ENCODE results near the gene SF3A2. TPM values are rescaled to one million over a fixed set of nuclear protein-coding genes. Genes with fewer than 3 reads are reported as not detected.

Gene SF3A2
- total and polyA plus RNA-seq, 9 donors: 23.8 to 89.9 (median 73.6) TPM

DNA sequence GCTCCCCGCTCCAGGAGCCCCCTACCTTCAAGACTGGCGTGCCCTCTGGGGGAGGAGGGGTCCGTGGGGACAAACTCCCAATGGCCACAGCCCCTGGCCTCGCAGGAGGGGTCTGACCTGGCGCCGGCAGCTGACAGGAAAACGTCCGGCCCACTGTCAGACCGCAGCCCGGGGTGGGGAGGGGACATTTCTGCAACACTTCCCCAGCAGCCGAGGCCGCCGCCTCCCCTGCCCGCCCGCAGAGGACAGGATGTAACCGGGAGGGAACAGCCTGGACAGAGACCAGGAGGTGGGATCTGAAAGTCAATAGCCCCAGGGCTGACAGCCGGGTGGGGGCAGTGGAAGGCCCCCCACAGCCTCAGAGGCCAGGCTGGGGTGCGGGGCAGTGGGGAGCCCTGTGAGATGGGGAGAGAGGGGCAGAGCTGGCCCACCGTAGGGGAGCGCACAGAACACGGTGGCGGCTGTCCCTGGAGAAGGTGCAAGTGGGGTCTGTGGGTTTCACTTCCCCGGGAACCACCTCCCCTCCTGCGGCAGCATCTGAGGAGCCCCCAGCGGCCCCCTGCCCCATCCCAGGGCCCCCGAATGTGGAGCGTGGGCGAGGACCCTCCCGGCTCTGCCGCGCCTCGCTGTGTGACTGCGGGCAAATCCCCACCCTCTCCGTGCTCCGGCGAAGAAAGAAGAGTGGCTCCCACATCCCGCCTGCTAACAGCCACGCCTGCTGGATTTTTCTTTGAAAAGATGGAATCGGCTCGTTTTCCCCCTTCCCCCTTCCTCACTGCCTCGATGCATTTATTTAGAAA is 45.6 kb downstream of the SF3A2 start, which contains the start of gene PEAK3:
PEAK3 (minus strand) TSS at position 114 of the 800 bp plus-strand sequence. CDS start 1,244 bp downstream, outside the sequence.
- Histone ChIP-seq H3K4me1 (ENCODE audit: control insufficient read depth, insufficient read depth, low read length) (peaks cover 11% of the 10 kb centered on the region), H3K9me3 (replicated peaks; ENCODE audit: control insufficient read depth, low read depth, low read length) (no peaks in the 10 kb centered on the region), H3K36me3 (ENCODE audit: control insufficient read depth, insufficient read depth, low read length) (no peaks in the 10 kb centered on the region), H3K4me3 (ENCODE audit: low read length) (peak within 1 kb of the TSS; percentile 14), H3K27ac (ENCODE audit: low read length) (no peak within 1 kb of the TSS), H3K27me3 (ENCODE audit: control insufficient read depth, insufficient read depth, low read length) (peaks cover 37% of the 10 kb centered on the region)
- peak; percentile 76 for DNase-seq
- under 1% methylated on average over 22 of the region's 41 CpGs for WGBS (ENCODE audit: insufficient coverage)

DNA sequence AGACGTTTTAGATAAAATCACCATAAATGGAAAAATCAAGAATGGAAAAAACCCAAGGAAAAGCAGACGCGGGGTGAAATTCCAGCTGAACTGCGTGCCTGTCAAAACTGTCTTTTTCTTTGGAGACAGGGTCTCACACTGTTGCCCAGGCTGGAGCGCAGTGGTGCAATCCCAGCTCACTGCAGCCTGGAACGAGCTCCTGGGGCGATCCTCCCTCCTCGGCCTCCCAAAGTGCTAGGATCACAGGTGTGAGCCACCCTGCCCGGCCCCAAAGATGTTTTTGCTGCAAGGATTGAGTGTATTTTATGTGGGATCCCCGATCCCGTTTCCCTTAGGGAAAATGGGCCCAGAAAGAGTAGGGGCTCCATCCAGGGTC is 46.2 kb downstream of the SF3A2 start:
- Histone ChIP-seq H3K4me1 (ENCODE audit: control insufficient read depth, insufficient read depth, low read length) (peaks cover 11% of the 10 kb centered on the region), H3K36me3 (ENCODE audit: control insufficient read depth, insufficient read depth, low read length) (no peaks in the 10 kb centered on the region), H3K4me3 (ENCODE audit: low read length) (no peak overlapping the region), H3K9me3 (replicated peaks; ENCODE audit: control insufficient read depth, low read depth, low read length) (no peaks in the 10 kb centered on the region), H3K27ac (ENCODE audit: low read length) (no peak overlapping the region), H3K27me3 (ENCODE audit: control insufficient read depth, insufficient read depth, low read length) (peaks cover 43% of the 10 kb centered on the region)
- DNase-seq: no peak
- WGBS (ENCODE audit: insufficient coverage): 53% methylated on average over 10 of the region's 11 CpGs

DNA sequence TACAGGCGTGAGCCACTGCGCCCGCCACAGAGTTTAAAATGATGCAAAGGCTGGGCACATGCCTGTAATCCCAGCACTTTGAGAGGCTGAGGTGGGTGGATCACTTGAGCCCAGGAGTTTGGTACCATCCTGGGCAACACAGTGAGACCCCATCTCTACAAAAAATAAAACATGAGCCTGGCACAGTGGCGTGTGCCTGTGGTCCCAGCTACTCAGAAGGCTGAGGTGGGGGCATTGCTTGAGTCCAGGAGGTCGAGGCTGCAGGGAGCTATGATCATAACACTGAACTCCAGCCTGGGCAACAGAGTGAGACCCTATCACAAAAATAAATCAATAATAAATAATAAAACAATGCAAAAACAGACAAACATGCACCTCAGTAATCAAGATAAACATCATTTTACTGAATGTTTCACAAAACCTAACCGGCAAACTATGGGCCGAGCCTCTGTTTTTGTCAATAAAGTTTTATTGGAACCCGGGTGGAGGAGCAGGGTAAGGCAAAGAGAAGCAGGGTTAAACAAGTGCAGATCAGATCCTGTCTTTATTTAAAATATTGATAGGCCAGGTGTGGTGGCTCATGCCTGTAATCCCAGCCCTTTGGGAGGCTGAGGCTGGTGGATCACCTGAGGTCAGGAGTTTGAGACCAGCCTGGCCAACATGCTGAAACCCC is 47.3 kb downstream of the SF3A2 start:
- WGBS (ENCODE audit: insufficient coverage): no CpG with 5 or more reads among the region's 8 CpGs
- DNase-seq: no peak
- peaks cover 54% of the 10 kb centered on the region for H3K27me3 ChIP-seq (ENCODE audit: control insufficient read depth, insufficient read depth, low read length)

DNA sequence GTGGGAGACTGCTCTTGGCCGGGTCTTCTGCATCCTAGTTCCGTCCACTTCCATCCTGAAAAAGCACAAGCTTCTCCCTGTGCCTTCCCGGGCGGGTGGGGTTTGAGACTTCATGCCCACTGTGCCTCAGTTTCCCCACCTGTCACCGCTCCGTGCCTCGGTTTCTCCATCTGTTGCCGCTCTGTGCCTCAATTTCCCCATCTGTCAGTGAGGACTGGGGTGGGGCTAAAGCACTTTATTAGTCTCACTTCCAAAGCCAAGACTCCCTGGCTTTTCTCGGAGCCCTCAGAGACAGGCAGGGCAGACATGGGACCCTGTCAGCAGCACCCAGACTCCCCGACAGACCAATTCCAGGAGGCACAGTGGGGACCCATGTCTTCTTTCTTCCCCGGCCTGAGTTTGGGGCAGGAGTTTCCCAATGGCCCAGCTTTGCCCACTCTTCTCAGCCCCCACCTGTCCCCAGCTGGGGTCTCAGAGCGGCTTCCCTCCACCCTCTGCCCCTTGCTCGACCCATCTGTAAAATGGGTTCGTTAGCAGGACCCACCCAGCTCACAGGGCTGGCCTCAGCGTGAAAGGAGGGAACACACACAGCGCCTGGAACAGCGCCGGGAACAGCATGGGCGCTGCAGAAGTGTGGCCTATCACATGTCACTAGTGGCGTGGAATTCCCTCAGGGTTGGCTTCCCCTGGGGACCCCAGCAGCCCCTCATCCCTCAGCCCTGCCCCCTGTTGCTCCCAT is 49.9 kb downstream of the SF3A2 start:
- Histone ChIP-seq H3K4me3 (ENCODE audit: low read length) (no peak overlapping the region), H3K27me3 (ENCODE audit: control insufficient read depth, insufficient read depth, low read length) (peaks cover 76% of the 10 kb centered on the region), H3K9me3 (replicated peaks; ENCODE audit: control insufficient read depth, low read depth, low read length) (no peaks in the 10 kb centered on the region), H3K4me1 (ENCODE audit: control insufficient read depth, insufficient read depth, low read length) (peaks cover 23% of the 10 kb centered on the region), H3K27ac (ENCODE audit: low read length) (no peak overlapping the region), H3K36me3 (ENCODE audit: control insufficient read depth, insufficient read depth, low read length) (no peaks in the 10 kb centered on the region)
- WGBS (ENCODE audit: insufficient coverage): 78% methylated on average over 14 of the region's 20 CpGs
- no peak for DNase-seq

More for the DNA sequence above, 47.3 kb downstream of the SF3A2 start:
- H3K27ac ChIP-seq (ENCODE audit: low read length): no peak overlapping the region
- peaks cover 11% of the 10 kb centered on the region for H3K4me1 ChIP-seq (ENCODE audit: control insufficient read depth, insufficient read depth, low read length)
- H3K36me3 ChIP-seq (ENCODE audit: control insufficient read depth, insufficient read depth, low read length): no peaks in the 10 kb centered on the region
- H3K4me3 ChIP-seq (ENCODE audit: low read length): no peak overlapping the region
- no peaks in the 10 kb centered on the region for H3K9me3 ChIP-seq (replicated peaks; ENCODE audit: control insufficient read depth, low read depth, low read length)

DNA sequence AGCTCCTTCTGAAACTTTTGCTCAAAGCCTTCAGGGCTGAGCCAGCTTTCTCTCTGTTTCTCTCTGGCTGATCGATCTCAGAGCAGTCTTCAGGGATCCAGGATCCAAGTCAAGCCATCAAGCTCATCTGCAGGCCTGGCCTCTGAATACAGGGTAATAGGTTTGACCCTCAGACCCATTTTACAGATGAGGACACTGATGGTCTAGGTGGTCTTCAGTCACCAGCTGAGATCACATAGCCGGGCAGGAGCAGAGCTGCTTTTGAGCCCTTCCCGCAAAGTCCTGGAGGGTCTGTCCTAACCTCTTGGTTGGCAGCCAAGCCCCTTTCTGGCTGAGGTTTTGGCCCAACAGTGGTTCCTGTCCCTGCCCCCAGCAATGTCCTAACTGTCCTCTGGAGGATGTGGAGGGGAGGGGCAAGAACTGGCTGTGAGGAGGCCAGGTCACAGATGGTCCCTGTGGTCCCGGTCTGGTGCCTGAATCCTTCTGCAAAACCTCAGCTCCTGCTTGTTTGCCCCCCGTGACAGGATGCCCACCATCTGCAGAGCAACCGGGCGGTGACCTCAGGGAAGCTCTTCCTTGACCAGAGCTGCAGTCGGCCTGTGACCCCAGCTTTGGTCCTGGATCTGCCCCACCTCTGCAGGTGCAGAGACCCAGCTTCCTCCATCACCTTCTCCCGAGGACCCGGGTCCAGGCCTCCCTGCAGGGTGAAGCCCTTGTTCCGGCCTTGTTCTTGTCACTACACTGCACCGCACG is 51.1 kb downstream of the SF3A2 start:
- no peak for DNase-seq
- H3K27me3 ChIP-seq (ENCODE audit: control insufficient read depth, insufficient read depth, low read length): peaks cover 76% of the 10 kb centered on the region
- no peaks in the 10 kb centered on the region for H3K9me3 ChIP-seq (replicated peaks; ENCODE audit: control insufficient read depth, low read depth, low read length)
- peaks cover 12% of the 10 kb centered on the region for H3K4me1 ChIP-seq (ENCODE audit: control insufficient read depth, insufficient read depth, low read length)
- 65% methylated on average over 13 of the region's 13 CpGs for WGBS (ENCODE audit: insufficient coverage)
- H3K36me3 ChIP-seq (ENCODE audit: control insufficient read depth, insufficient read depth, low read length): no peaks in the 10 kb centered on the region
- H3K4me3 ChIP-seq (ENCODE audit: low read length): no peak overlapping the region
- H3K27ac ChIP-seq (ENCODE audit: low read length): no peak overlapping the region

DNA sequence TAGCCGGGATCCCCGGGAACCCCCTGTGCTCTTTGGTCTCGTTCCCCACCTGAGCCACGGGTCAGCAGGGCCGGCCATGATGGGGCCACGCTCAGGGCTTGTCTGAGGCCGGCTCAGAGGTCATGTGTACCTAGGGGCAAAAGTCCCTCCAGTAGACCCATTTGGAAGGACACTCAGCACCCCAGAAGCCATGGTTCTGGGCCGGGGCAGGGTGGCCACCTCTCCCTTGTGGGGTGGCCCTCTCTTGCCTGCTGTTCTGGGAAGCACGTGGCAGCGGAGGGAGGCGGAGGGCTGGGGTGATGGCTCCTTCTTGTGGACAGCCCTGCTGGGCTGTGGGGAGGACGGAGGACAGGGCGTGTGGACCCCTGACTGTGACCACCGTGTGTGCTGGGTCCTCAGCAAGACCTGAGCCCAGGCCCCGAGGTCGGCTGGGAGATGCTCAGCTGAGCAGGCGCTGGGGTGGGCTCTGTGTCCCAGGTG is 51.8 kb downstream of the SF3A2 start:
- H3K9me3 ChIP-seq (replicated peaks; ENCODE audit: control insufficient read depth, low read depth, low read length): no peaks in the 10 kb centered on the region
- H3K4me3 ChIP-seq (ENCODE audit: low read length): no peak overlapping the region
- no peak overlapping the region for H3K27ac ChIP-seq (ENCODE audit: low read length)
- peaks cover 75% of the 10 kb centered on the region for H3K27me3 ChIP-seq (ENCODE audit: control insufficient read depth, insufficient read depth, low read length)
- H3K4me1 ChIP-seq (ENCODE audit: control insufficient read depth, insufficient read depth, low read length): peaks cover 12% of the 10 kb centered on the region
- H3K36me3 ChIP-seq (ENCODE audit: control insufficient read depth, insufficient read depth, low read length): no peaks in the 10 kb centered on the region
- 82% methylated on average over 17 of the region's 17 CpGs for WGBS (ENCODE audit: insufficient coverage)
- no peak for DNase-seq

DNA sequence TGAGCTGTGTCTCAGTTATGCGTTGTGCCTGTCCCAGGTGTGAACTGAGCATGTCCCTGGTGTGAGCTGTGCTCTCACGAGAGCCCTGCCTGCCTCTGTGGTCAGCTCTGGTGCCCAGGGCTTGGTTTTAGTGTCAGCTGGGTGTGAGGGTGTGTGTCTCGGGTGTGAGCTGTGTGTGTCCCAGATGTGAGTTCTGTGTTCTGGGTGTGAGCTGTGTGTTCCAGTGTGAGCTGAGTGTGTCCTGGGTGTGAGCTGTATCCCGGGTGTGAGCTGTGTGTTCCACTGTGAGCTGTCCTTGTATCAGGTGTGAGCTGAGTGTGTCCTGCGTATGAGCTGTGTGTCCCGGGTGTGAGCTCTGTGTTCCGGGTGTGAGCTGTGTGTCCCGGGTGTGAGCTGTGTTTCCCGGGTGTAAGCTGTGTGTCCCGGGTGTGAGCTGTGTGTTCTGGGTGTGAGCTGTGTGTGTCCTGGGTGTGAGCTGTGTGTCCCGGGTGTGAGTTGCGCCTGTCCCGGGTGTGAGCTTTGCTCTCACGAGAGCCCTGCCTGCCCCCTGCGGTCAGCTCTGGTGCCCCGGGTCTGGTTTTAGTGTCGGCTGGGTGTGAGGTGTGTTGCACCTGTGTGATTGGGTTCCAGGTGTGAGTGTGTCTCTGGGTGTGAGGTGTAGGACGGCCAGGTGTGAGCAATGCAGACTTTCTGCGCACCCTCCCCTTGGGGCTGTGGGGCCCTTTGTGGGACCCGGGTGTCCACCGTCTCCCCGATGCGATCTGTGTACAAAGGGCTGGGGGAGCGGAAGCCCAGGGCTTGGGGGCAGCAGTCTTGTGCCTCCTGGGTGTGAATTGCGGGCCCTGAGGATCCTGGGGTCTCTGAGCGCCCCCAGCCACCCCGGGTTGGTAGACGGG is 52.4 kb downstream of the SF3A2 start:
- Histone ChIP-seq H3K4me1 (ENCODE audit: control insufficient read depth, insufficient read depth, low read length) (peaks cover 16% of the 10 kb centered on the region), H3K9me3 (replicated peaks; ENCODE audit: control insufficient read depth, low read depth, low read length) (no peaks in the 10 kb centered on the region), H3K4me3 (ENCODE audit: low read length) (no peak overlapping the region), H3K27me3 (ENCODE audit: control insufficient read depth, insufficient read depth, low read length) (peaks cover 82% of the 10 kb centered on the region), H3K36me3 (ENCODE audit: control insufficient read depth, insufficient read depth, low read length) (no peaks in the 10 kb centered on the region), H3K27ac (ENCODE audit: low read length) (no peak overlapping the region)
- DNase-seq: no peak
- 67% methylated on average over 23 of the region's 28 CpGs for WGBS (ENCODE audit: insufficient coverage)

DNA sequence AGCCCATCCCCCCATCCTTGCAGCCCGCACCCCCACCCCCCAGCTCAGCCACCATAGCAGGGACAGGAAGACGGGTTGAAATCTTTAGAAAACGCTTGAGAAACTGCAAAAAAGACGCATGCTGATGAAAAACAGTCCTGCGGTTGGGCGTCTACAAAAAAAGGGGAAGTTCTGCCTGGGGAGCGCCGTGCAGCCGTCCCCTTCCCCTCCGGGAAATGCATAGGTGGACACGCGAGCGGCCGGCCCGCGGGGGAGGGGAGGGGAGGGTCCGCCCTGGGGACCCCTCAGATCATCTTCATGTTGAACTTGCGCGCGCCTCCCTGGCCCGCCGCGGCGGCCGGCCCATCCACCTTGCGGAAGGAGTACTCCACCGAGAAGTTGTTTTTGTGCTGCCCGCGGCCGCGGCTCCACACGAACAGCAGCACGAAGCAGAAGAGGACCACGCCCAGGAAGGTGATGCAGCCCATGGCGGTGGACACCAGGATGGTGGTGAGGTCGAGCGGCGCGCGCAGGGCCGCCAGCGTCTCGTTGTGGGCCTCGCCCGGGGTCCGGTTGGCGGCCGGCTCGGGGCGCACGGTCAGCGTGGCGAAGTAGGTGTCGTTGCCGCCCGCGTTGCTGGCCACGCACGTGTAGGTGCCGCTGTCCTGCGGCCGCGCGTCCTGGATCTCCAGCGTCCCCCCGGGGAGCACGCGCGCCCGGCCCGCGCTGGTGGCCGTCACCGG is 53.3 kb downstream of the SF3A2 start:
- Histone ChIP-seq H3K27ac (ENCODE audit: low read length) (no peak overlapping the region), H3K9me3 (replicated peaks; ENCODE audit: control insufficient read depth, low read depth, low read length) (no peaks in the 10 kb centered on the region), H3K36me3 (ENCODE audit: control insufficient read depth, insufficient read depth, low read length) (no peaks in the 10 kb centered on the region), H3K4me1 (ENCODE audit: control insufficient read depth, insufficient read depth, low read length) (peaks cover 24% of the 10 kb centered on the region), H3K4me3 (ENCODE audit: low read length) (no peak overlapping the region), H3K27me3 (ENCODE audit: control insufficient read depth, insufficient read depth, low read length) (peaks cover 90% of the 10 kb centered on the region)
- peak; percentile 58 for DNase-seq
- under 1% methylated on average over 71 of the region's 74 CpGs for WGBS (ENCODE audit: insufficient coverage)
